Panc1 (cell line): Measurements from ENCODE around the gene DDX25.

Experiments used
- CTCF ChIP-seq: fragments of 450-650 bp; IDR thresholded peaks from 2 replicates; pipeline ENCODE4 v1.5.1; 2017; ENCODE audit warnings: mild to moderate bottlenecking
- POLR2AphosphoS5 ChIP-seq: IDR thresholded peaks from 2 replicates; pipeline ENCODE4 v1.6.1; 2012; ENCODE audit warnings: mild to moderate bottlenecking, low read depth, low read length, moderate library complexity
- REST ChIP-seq, 2 experiments: IDR thresholded peaks; 2 replicates each; pipeline ENCODE4 v1.6.1; 2011 to 2012; ENCODE audit warnings: low read depth in 2 of 2, control low read depth in 1 of 2, low read length in 1 of 2, mild to moderate bottlenecking in 1 of 2, moderate library complexity in 1 of 2; ENCODE audit not compliant: insufficient read depth in 1 of 2
- TCF7L2 ChIP-seq: IDR thresholded peaks from 2 replicates; pipeline ENCODE4 v1.6.1; 2011; ENCODE audit warnings: mild to moderate bottlenecking, low read depth, low read length, inconsistent platforms

- no peak for TF ChIP-seq CTCF
- TF ChIP-seq POLR2AphosphoS5, result no peak
- TF ChIP-seq REST (IDR thresholded peaks at IDR 0.05; ENCODE audit: insufficient read depth in 1 of 2, low read depth in 2 of 2, low read length in 1 of 2), result no peak
- TF ChIP-seq TCF7L2, result no peak
These were observed 52.3 kb downstream of the DDX25 start for GRCh38 chr11:125956391-125957134.
